ENCODE results near the gene CLCA2.

GRCh38 chr1:86504895-86505563, 81.1 kb downstream of the CLCA2 start:
- TF ChIP-seq CTCF (IDR thresholded peaks at IDR 0.05) (no peak), EZH2phosphoT487 (IDR thresholded peaks at IDR 0.05) (no peak)

Data from neural progenitor cell (in vitro differentiated cells).